HG02840 (cell line): ENCODE data around the gene SSUH2.

Source experiments
- ATAC-seq: cut with Tn5 transposase; IDR thresholded peaks from one replicate; pipeline ENCODE4 v1.9.1; 2021; ENCODE audit warnings: mild to moderate bottlenecking, moderate library complexity, moderate number of reproducible peaks; ENCODE audit not compliant: unreplicated experiment, low FRiP score

Gene SSUH2

GRCh38 chr3:8642001-8642400 is 2.6 kb downstream of the SSUH2 start:
- no peak for ATAC-seq

- ATAC-seq, result no peak
These were observed 3.1 kb downstream of the SSUH2 start for GRCh38 chr3:8641472-8641871.

GRCh38 chr3:8640223-8640622 is 4.4 kb downstream of the SSUH2 start:
- ATAC-seq, result no peak

GRCh38 chr3:8639659-8640000 is 5.0 kb downstream of the SSUH2 start:
- ATAC-seq, result no peak

- ATAC-seq, result no peak
These were observed 5.5 kb downstream of the SSUH2 start for GRCh38 chr3:8638994-8639658.

GRCh38 chr3:8637348-8637747 is 7.2 kb downstream of the SSUH2 start:
- ATAC-seq, result no peak

- ATAC-seq, result no peak
These were observed 9.0 kb downstream of the SSUH2 start for GRCh38 chr3:8635631-8636030.

- no peak for ATAC-seq
These were observed 9.5 kb downstream of the SSUH2 start for GRCh38 chr3:8635125-8635524.

- no peak for ATAC-seq
These were observed 12.0 kb downstream of the SSUH2 start for GRCh38 chr3:8632402-8633237.

GRCh38 chr3:8631661-8632060 is 12.9 kb downstream of the SSUH2 start:
- ATAC-seq, result no peak

- no peak for ATAC-seq
These were observed 15.2 kb downstream of the SSUH2 start for GRCh38 chr3:8629151-8630021.

GRCh38 chr3:8627949-8628348 is 16.6 kb downstream of the SSUH2 start:
- no peak for ATAC-seq

- no peak for ATAC-seq
These were observed 17.2 kb downstream of the SSUH2 start for GRCh38 chr3:8627201-8627940.

GRCh38 chr3:8625991-8626390 is 18.6 kb downstream of the SSUH2 start:
- ATAC-seq, result no peak

- no peak for ATAC-seq
These were observed 20.0 kb downstream of the SSUH2 start for GRCh38 chr3:8624612-8625011.

- no peak for ATAC-seq
These were observed 20.9 kb downstream of the SSUH2 start for GRCh38 chr3:8623741-8624140.

GRCh38 chr3:8622873-8623691 is 21.5 kb downstream of the SSUH2 start:
- ATAC-seq, result peak; percentile 79

- no peak for ATAC-seq
These were observed 22.7 kb downstream of the SSUH2 start for GRCh38 chr3:8621872-8622271.

- no peak for ATAC-seq
These were observed 23.5 kb downstream of the SSUH2 start for GRCh38 chr3:8621141-8621540.

- ATAC-seq, result no peak
These were observed 25.1 kb downstream of the SSUH2 start for GRCh38 chr3:8619548-8619947.
